Measurements from ENCODE around the gene ATAD2B.

GRCh38 chr2:23861952-23862351, 65.0 kb downstream of the ATAD2B start:
- TF ChIP-seq CTCF (conservative IDR thresholded peaks at IDR 0.05; ENCODE audit: low read depth, low read length) (no peak), RFX5 (IDR thresholded peaks at IDR 0.05; ENCODE audit: low read depth, low read length) (no peak), NFE2L2 (IDR thresholded peaks at IDR 0.05; ENCODE audit: low read depth, low read length) (no peak), ELK1 (IDR thresholded peaks at IDR 0.05; ENCODE audit: borderline replicate concordance, low read depth, low read length) (no peak), MAZ (IDR thresholded peaks at IDR 0.05; ENCODE audit: borderline replicate concordance, low read depth, low read length) (no peak), FOS (IDR thresholded peaks at IDR 0.05; ENCODE audit: low read depth, low read length) (no peak), BHLHE40 (IDR thresholded peaks at IDR 0.05; ENCODE audit: low read depth, low read length) (no peak), POLR2A (IDR thresholded peaks at IDR 0.05; ENCODE audit: low read depth, low read length) (no peak), RAD21 (IDR thresholded peaks at IDR 0.05; ENCODE audit: low read length) (no peak), RCOR1 (IDR thresholded peaks at IDR 0.05; ENCODE audit: insufficient replicate concordance, low read length) (no peak), CHD1 (IDR thresholded peaks at IDR 0.05; ENCODE audit: low read depth, low read length) (no peak), SMC3 (IDR thresholded peaks at IDR 0.05; ENCODE audit: low read depth, low read length) (no peak)
